Activated T-cell treated with anti-CD3 and anti-CD28 coated beads, Interleukin-2, amount 50 U/mL, for 1 hour (primary cell): ENCODE results near the gene PARD6B.
"Not testable (repeated sequence)": the region's sequence is repeated elsewhere in the genome, so short reads cannot be mapped to it uniquely, and the experiment has no call there.

Source experiments
- DNase-seq: peaks from one replicate; pipeline ENCODE4 v3.0.0-alpha.2; 2020

PARD6B gene

DNA sequence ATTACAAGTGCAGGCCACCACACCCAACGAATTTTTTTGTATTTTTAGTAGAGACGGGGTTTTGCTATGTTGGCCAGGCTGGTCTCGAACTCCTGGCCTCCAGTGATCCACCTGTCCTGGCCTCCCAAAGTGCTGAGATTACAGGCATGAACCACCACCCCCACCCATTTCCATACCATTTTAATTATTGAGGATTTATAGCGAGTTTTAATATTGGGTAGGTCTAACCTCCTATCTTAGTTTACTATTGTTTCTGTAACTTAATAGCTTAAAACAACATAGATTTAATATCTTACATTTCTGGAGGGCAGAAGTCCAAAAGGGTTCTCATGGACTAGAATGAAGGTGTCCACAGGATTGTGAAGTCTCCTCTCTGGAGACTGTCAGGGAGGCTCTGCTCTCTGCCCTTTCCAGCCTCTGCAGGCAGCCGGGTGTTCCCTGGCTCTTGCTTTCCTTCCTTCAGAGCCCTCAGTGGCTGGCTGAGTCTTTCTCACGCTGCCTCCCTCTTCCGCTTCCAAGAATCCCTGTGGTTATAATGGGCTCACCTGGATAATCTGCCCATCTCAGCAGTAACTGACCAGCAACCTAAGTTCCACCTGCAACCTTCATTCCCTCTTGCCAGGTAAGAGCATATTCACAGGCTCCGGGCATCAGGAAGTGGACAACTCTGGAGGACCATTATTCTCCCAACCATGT lies 44.9 kb downstream of the PARD6B start:
- DNase-seq = no peak

DNA sequence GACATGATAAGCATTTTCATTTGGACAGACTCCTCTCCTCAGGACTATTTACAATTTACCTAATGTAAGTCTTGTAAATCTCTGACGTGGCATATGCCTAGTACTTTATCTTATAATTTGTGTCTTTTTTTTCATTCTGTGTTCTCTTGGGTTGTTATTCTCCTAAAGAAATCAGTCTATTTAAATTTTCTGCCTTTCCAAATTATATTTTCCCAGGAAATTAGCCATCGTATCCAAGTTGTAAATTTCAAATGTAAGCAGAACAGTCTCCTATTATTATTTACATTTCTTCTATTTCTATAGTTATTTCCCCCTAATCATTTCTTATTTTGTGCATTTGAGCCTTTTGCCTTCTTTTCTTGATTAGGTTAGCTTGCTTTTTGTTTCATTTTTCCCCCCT lies 46.0 kb downstream of the PARD6B start:
- no peak for DNase-seq

DNA sequence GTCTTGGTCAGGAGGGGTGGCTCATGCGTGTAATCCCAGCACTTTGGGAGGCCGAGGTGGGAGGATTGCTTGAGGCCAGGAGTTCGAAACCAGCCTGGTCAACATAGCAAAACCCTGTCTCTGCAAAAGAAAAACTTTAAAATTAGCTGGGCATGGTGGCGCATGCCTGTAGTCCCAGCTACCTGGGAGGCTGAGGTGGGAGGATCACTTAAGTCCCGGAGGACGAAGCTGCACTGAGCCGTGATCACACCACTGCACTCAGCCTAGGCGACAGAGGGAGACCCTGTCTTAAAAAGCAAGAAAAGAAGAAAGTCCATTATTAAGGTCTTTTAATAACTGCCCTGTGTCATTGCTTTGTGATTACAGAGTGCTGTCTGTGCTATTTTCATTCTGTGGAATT lies 47.6 kb downstream of the PARD6B start:
- DNase-seq = not testable (repeated sequence)

GRCh38 chr20:50783390-50783789 lies 52.0 kb downstream of the PARD6B start:
- no peak for DNase-seq

GRCh38 chr20:50783903-50784302 lies 52.5 kb downstream of the PARD6B start:
- no peak for DNase-seq

DNA sequence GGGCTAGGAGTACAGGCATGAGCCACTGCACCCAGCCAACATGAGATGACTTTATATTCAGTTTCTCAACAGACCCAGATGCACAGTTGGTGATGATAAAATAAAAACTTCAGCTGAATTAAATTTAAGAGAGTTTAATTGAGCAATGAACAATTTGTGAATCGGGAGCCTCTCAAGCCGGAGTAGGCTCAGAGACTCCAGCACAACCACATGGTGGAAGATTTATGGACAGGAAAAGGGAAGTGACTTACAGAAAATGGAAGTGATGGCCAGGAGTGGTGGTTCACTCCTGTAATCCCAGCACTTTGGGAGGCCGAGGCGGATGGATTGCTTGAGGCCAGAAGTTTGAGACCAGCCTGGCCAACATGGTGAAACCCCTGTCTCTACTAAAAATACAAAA lies 53.1 kb downstream of the PARD6B start:
- no peak for DNase-seq

DNA sequence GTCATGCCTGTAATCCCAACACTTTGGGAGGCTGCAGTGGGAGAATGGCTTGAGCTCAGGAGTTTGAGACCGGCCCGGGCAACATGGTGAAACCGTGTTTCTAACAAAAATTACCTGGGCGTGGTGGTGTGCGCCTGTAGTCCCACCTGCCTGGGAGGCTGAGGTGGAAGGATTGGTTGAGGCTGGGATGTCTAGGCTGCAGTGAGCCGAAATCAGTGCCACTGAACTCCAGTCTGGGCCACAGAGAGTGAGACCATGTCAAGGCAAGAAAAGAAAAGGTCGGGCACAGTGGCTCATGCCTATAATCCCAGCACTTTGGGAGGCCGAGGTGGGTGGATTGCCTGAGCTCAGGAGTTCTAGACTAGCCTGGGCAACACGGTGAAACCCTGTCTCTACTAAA lies 55.3 kb downstream of the PARD6B start:
- no peak for DNase-seq

GRCh38 chr20:50787181-50787580 lies 55.8 kb downstream of the PARD6B start:
- DNase-seq = no peak

DNA sequence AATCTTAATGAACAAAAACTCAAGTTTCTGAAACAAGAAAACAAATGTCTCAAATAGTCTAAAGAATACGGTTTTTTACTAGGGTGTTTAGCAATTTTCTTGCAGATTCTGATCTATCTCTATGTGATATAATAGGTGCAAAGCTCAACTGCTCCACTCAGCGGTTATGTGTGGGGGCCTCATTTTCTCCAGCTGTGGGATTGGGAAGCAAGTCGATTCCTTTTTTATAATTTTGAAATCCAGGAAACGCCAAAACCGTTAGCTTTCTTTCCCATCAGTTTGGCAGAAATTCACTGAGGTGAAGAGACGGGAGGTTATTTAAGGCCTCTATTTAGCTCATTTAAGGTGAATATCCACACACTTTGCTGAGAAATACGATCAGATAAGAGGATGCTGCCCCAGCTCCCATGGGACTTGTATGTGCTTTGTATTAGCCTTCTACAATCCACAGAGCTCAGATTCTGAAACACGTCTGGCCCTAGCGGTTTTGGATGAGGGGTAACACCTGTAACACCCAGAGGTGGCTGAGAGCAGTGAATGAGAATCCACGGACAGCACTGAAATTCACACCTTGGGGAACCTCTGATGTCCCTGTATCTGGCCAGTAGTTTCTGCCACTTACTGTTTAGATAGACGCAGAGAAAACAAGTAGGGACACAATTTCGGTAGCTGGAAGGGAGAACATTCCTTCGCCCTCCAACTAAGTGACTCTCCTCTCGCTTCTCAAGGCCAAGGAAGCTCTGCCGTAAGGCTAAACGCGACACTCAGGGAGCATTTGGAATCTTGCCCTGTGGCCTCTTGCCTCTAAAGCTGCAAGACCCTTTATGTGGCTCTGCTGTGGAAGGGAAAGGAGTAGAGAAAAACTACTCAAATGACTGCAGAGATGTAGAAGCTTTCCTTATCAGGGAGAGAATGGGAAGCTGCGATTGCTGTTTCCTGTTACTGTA lies 56.9 kb downstream of the PARD6B start:
- no peak for DNase-seq

DNA sequence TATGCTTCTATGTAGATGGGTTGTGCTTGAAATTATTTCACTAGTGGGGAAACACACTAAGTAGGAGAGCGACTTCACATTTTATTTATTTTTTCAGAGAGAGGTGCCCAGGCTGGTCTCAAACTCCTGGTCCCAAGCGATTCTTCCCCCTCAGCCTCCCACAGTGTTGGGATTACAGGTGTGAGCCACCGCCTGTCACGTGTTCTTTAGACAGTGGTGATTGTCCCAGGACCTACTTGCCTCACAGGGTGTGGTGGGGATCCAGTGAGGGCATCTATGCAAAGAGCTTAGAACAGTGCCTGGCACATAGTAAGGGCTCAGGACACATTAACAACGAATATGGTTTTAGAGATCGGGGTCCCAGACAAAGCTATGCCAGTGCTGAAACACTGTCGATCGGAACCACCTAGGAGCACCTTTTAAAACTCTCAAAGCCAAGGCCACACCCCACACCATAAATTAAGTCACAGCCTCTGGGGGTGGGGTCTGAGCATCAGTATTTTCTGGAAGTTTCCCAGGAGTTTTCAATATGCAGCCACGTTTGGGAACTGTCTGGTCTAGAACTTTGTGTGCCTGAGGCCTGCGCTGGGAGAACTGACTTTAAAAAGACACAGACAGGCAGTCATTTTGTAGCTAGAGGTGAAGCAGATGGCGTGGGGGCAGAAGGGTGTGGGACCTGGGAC lies 58.7 kb downstream of the PARD6B start:
- DNase-seq = no peak

- DNase-seq = peak; percentile 82
These were observed 59.4 kb downstream of the PARD6B start for GRCh38 chr20:50790651-50791277.

- DNase-seq = no peak
These were observed 61.6 kb downstream of the PARD6B start for GRCh38 chr20:50792708-50793574.

DNA sequence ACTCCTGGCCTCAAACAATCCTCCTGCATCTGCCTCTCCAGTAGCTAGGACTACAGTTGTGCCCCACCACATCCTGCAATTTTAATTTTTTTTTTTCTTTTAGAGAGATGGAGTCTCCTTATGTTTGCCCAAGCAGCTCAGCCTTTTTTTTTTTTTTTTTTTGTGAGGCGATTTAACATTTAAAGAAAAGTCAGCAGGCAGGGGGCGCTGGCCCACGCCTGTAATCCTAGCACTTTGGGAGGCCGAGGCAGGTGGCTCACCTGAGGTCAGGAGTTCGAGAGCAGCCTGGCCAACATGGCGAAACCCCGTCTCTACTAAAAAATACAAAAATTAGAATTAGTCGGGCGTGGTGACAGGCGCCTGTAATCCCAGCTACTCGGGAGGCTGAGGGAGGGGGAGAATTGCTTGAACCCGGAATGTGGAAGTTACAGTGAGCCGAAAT lies 62.2 kb downstream of the PARD6B start:
- DNase-seq = peak; percentile 54

GRCh38 chr20:50794181-50794845 lies 62.9 kb downstream of the PARD6B start:
- DNase-seq = no peak

DNA sequence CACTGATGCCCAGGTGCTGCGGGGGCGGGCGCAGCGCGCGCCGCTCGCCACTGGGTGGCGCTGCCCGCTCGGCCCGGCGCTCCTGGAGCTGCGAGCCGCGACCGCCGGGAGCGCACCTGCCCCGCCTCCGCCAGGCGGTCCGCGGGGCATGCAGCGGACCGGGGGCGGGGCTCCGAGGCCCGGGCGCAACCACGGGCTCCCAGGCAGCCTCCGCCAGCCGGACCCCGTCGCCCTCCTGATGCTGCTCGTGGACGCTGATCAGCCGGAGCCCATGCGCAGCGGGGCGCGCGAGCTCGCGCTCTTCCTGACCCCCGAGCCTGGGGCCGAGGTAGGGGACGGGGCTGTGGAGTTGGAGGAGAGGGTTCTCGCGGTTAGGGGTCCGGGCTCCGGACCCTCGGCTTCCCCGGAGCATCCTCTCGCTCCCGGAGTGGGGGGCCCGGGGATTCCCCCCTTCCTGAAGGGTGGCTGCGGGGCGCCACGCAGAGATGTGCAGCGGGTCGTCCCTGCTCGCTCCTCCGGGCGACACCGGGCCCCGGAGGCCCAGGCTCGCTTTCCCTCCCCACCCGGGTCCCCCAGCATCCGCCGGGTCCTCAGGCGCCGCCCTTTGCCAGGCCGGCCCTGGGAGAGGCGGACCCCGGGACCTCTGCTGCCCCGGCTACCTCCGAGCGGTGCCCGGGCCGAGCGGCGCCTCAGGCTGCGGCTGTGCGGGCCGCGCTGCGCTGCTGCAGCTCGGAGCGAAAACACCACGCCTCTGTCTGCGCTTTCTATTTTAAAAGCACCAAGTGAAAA lies 63.7 kb downstream of the PARD6B start, which contains the start of gene BCAS4:
Gene BCAS4 (plus strand): TSS at position 216 of the 789 bp plus-strand sequence. CDS start 23 bp downstream, at position 239.
- DNase-seq = peak; percentile 92

DNA sequence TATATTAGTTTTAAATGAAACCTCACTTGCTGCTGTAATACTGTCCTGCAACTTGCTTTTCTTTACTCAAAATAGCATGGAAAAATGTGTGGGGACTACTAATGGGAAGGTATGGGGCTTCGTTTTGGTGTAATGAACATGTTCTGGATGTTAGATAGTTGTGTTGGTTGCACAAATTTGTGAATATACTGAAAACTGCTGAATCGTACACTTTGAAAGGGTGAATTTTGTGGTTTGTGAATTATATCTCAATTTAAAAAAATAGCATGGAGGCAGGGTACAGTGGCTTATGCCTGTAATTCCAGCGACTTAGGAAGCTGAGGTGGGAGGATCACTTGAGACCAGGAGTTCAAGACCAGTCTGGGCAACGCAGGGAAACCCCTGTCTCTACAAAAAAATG lies 65.8 kb downstream of the PARD6B start:
- no peak for DNase-seq

DNA sequence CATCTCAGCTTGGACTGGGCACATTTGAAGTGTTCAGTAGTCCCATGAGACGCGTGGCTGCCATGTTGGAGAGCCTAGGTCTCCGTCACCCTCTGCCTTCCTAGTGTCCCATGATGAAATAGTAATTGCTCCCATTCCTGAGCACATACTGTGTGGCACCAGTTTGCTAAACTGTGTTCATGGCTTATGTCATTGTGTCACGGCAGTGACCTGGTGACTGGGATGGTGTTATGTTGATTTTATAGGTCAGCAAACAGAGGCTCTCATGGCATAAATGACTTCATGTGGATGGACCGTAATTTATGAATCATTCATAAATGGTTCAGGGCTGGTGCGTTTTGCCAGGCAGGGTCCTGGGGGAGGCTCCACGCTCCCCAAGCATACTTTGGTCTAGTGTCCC lies 67.3 kb downstream of the PARD6B start:
- no peak for DNase-seq

GRCh38 chr20:50799176-50799889 lies 68.0 kb downstream of the PARD6B start:
- no peak for DNase-seq

DNA sequence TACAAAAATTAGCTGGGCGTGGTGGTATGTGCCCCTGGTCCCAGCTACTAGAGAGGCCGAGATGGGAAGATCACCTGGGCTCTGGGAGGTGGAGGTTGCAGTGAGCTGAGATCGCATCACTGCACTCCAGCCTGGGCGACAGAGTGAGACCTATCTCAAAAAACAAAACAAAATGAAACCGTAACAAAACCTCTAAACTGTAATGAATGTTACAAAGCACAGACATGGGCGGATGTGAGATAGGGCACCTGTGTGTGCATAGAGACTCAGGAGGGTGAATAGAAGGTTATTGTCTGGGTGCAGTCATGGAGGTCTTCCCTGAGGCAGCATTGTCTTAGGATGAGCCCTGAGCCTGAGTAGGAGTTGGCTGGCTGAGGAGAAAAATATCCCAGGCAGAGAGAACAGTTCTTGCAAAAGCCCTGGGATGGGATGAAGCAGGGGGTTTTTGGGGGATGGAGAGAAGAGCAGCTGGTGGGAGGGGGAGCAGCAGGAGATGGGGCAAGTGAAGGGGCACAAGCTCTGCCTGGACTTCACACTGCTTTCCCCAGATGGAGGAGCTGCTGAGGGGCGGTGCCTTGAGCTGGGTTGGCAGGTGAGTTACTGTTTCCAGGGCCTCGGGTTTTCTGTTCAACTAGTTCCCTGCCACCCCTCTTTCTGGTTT lies 68.6 kb downstream of the PARD6B start:
- DNase-seq = no peak
